HL-60 (cell line): Measurements from ENCODE around the gene LRRC61.

Experiments used
- CTCF ChIP-seq: IDR thresholded peaks from one replicate; pipeline ENCODE4 v1.5.1; 2011; ENCODE audit warnings: low read length, control low read depth, inconsistent platforms; ENCODE audit not compliant: insufficient read depth
- REST ChIP-seq: IDR thresholded peaks from 2 replicates; pipeline ENCODE4 v1.6.1; 2012; ENCODE audit warnings: low read depth; ENCODE audit not compliant: insufficient replicate concordance

GRCh38 chr7:150373049-150373801 lies 50.1 kb downstream of the LRRC61 start:
- TF ChIP-seq CTCF: no peak
- TF ChIP-seq REST: no peak
